HepG2 (cell line): ENCODE data around the gene SNX22. TPM values are rescaled to one million over a fixed set of nuclear protein-coding genes. Genes with fewer than 3 reads are reported as not detected.

Experiments used
- DDIT3 ChIP-seq: sonication (generic); formaldehyde crosslinking; IDR thresholded peaks from 2 replicates; pipeline ENCODE4 v1.4.0; 2020; ENCODE audit warnings: mild to moderate bottlenecking, missing genetic modification reagents
- HCFC1 ChIP-seq: fragments of 150-350 bp; IDR thresholded peaks from 2 replicates; pipeline ENCODE4 v1.6.1; 2014; ENCODE audit warnings: low read depth, low read length
- NFE2 ChIP-seq: sonication (generic); formaldehyde crosslinking; IDR thresholded peaks from 2 replicates; pipeline ENCODE4 v1.4.0; 2020; ENCODE audit warnings: missing genetic modification reagents
- RAD51 ChIP-seq: fragments of 450-650 bp; IDR thresholded peaks from 2 replicates; pipeline ENCODE4 v1.6.1; 2016; ENCODE audit warnings: borderline replicate concordance
- SETDB1 ChIP-seq: sonication (generic); formaldehyde crosslinking; IDR thresholded peaks from 2 replicates; pipeline ENCODE4 v1.5.1; 2020; ENCODE audit warnings: missing genetic modification reagents, mild to moderate bottlenecking, borderline replicate concordance
- SNAPC2 ChIP-seq: sonication (generic); formaldehyde crosslinking; IDR thresholded peaks from 2 replicates; pipeline ENCODE4 v1.8.1; 2022; ENCODE audit warnings: mild to moderate bottlenecking, missing genetic modification reagents
- SP1 ChIP-seq, 2 experiments: fragments of 450-650 bp in 1 of 2; sonication (generic) in 1 of 2; formaldehyde crosslinking in 1 of 2; IDR thresholded peaks; 2 replicates each; pipeline versions ENCODE4 v1.4.0 to v1.6.1; 2016 to 2020; ENCODE audit warnings: missing genetic modification reagents in 1 of 2
- TCF7L2 ChIP-seq: IDR thresholded peaks from 2 replicates; pipeline ENCODE4 v1.6.1; 2011; ENCODE audit warnings: mild to moderate bottlenecking, low read depth, low read length, moderate library complexity
- ZBTB7B ChIP-seq: sonication (generic); formaldehyde crosslinking; IDR thresholded peaks from 2 replicates; pipeline ENCODE4 v1.4.0; 2020; ENCODE audit warnings: missing genetic modification reagents
- ZNF138 ChIP-seq: sonication (generic); formaldehyde crosslinking; IDR thresholded peaks from 2 replicates; pipeline ENCODE4 v1.5.0; 2020; ENCODE audit warnings: mild to moderate bottlenecking, low read depth, missing genetic modification reagents
- ZNF18 ChIP-seq: sonication (generic); formaldehyde crosslinking; IDR thresholded peaks from 2 replicates; pipeline ENCODE4 v1.8.0; 2022; ENCODE audit warnings: mild to moderate bottlenecking, missing genetic modification reagents; ENCODE audit not compliant: insufficient replicate concordance
- ZNF180 ChIP-seq: sonication (generic); formaldehyde crosslinking; IDR thresholded peaks from 2 replicates; pipeline ENCODE4 v1.4.0; 2020; ENCODE audit warnings: low read depth, missing genetic modification reagents, borderline replicate concordance
- ZNF281 ChIP-seq: sonication (generic); formaldehyde crosslinking; IDR thresholded peaks from 2 replicates; pipeline ENCODE4 v1.4.0; 2020; ENCODE audit warnings: missing genetic modification reagents, borderline replicate concordance
- ZNF282 ChIP-seq: fragments of 450-650 bp; IDR thresholded peaks from 2 replicates; pipeline ENCODE4 v1.6.1; 2018; ENCODE audit not compliant: partially characterized antibody
- ZNF296 ChIP-seq: sonication (generic); formaldehyde crosslinking; conservative IDR thresholded peaks from 2 replicates; pipeline ENCODE4 v1.5.0; 2020; ENCODE audit warnings: mild to moderate bottlenecking, missing genetic modification reagents
- ZNF501 ChIP-seq: sonication (generic); formaldehyde crosslinking; IDR thresholded peaks from 2 replicates; pipeline ENCODE4 v1.5.1; 2020; ENCODE audit warnings: mild to moderate bottlenecking, moderate library complexity, missing genetic modification reagents
- ZNF782 ChIP-seq: sonication (generic); formaldehyde crosslinking; IDR thresholded peaks from 2 replicates; pipeline ENCODE4 v1.4.0; 2020; ENCODE audit warnings: missing genetic modification reagents, mild to moderate bottlenecking, borderline replicate concordance
- ZSCAN22 ChIP-seq: sonication (generic); formaldehyde crosslinking; IDR thresholded peaks from 2 replicates; pipeline ENCODE4 v1.4.0; 2020; ENCODE audit warnings: mild to moderate bottlenecking, missing genetic modification reagents
- ZSCAN31 ChIP-seq: sonication (generic); formaldehyde crosslinking; IDR thresholded peaks from 2 replicates; pipeline ENCODE4 v1.5.0; 2020; ENCODE audit warnings: low read depth, mild to moderate bottlenecking, missing genetic modification reagents
- polyA plus RNA-seq, 8 experiments: library from polyadenylated mRNA; depleted of rRNA in 3 of 8; stranded (reverse) in 7 of 8; unstranded in 1 of 8; fragments of >200 nt; fragmentation: Illumina TruSeq in 4 of 8; extraction: Trizol in 4 of 8; gene quantifications; 2 replicates each; pipeline versions ENCODE4 v1.2.1 to v1.2.3, GENCODE V29; 2011 to 2016; ENCODE audit warnings: low read depth in 4 of 8, missing spikeins in 1 of 8, mixed read lengths in 1 of 8; ENCODE audit not compliant: insufficient read depth in 1 of 8
- total RNA-seq, 5 experiments: library from RNA; depleted of rRNA; stranded (reverse); fragments of >200 nt; fragmentation: Illumina TruSeq; extraction: Trizol; gene quantifications; 2 replicates each; pipeline ENCODE4 v1.2.3, GENCODE V29; 2016; ENCODE audit warnings: low read depth in 1 of 5
- TF ChIP-seq, protein P1 (sequence below): sonication (generic); formaldehyde crosslinking; IDR thresholded peaks from 2 replicates; pipeline ENCODE4 v1.4.0; 2020; ENCODE audit warnings: missing genetic modification reagents
- TF ChIP-seq, protein P2 (sequence below): IDR thresholded peaks from 2 replicates; pipeline ENCODE4 v1.6.1; 2016

Gene SNX22
- total and polyA plus RNA-seq, 2 of the 13 experiments (the other 11 are each of a cell fraction or from before 2014, with no cell fraction given), result 2.3 to 5.5 TPM

- peak; percentile 91 for TF ChIP-seq ZNF501 (CRISPR knock-in tag)
- peak; percentile 34; the same call in 1 of the 2 replicates for TF ChIP-seq ZNF281 (CRISPR knock-in tag)
- TF ChIP-seq DDIT3 (CRISPR knock-in tag), result no peak
- TF ChIP-seq ZBTB7B (CRISPR knock-in tag), result no peak
- TF ChIP-seq ZNF18 (CRISPR knock-in tag), result no peak
- TF ChIP-seq SETDB1, result no peak
- peak; percentile 70 for TF ChIP-seq ZSCAN31 (CRISPR knock-in tag)
- peak; percentile 81 for TF ChIP-seq HCFC1
- TF ChIP-seq ZSCAN22 (CRISPR knock-in tag), result no peak
- 0 out of 2 replicates have a peak, but pooled peaks have one; percentile 58 for TF ChIP-seq ZNF782
- TF ChIP-seq SP1 (IDR thresholded peaks at IDR 0.05), result no peak
- peak; percentile 70 for TF ChIP-seq SP1 (CRISPR knock-in tag; IDR thresholded peaks at IDR 0.05)
- TF ChIP-seq RAD51, result no peak
- no peak for TF ChIP-seq ZNF138 (CRISPR knock-in tag)
- TF ChIP-seq SNAPC2 (CRISPR knock-in tag), result no peak
- TF ChIP-seq ZNF282, result no peak
- no peak for TF ChIP-seq ZNF296 (CRISPR knock-in tag)
- TF ChIP-seq, protein P1, sequence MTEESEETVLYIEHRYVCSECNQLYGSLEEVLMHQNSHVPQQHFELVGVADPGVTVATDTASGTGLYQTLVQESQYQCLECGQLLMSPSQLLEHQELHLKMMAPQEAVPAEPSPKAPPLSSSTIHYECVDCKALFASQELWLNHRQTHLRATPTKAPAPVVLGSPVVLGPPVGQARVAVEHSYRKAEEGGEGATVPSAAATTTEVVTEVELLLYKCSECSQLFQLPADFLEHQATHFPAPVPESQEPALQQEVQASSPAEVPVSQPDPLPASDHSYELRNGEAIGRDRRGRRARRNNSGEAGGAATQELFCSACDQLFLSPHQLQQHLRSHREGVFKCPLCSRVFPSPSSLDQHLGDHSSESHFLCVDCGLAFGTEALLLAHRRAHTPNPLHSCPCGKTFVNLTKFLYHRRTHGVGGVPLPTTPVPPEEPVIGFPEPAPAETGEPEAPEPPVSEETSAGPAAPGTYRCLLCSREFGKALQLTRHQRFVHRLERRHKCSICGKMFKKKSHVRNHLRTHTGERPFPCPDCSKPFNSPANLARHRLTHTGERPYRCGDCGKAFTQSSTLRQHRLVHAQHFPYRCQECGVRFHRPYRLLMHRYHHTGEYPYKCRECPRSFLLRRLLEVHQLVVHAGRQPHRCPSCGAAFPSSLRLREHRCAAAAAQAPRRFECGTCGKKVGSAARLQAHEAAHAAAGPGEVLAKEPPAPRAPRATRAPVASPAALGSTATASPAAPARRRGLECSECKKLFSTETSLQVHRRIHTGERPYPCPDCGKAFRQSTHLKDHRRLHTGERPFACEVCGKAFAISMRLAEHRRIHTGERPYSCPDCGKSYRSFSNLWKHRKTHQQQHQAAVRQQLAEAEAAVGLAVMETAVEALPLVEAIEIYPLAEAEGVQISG (CRISPR knock-in tag), result peak; percentile 89
- no peak for TF ChIP-seq ZNF180
- no peak for TF ChIP-seq NFE2 (CRISPR knock-in tag)
- no peak for TF ChIP-seq TCF7L2
- TF ChIP-seq, protein P2, sequence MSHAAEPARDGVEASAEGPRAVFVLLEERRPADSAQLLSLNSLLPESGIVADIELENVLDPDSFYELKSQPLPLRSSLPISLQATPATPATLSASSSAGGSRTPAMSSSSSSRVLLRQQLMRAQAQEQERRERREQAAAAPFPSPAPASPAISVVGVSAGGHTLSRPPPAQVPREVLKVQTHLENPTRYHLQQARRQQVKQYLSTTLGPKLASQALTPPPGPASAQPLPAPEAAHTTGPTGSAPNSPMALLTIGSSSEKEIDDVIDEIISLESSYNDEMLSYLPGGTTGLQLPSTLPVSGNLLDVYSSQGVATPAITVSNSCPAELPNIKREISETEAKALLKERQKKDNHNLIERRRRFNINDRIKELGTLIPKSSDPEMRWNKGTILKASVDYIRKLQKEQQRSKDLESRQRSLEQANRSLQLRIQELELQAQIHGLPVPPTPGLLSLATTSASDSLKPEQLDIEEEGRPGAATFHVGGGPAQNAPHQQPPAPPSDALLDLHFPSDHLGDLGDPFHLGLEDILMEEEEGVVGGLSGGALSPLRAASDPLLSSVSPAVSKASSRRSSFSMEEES (CRISPR knock-in tag), result no peak; the same call in 1 of the 2 replicates
Observed at GRCh38 chr15:64162869-64163658, 11.5 kb downstream of the SNX22 start, which contains the start of gene PPIB (continued).
